Hepatocyte (in vitro differentiated cells): ENCODE results near the gene ZNF503. TPM values are rescaled to one million over a fixed set of nuclear protein-coding genes. Genes with fewer than 3 reads are reported as not detected.

Experiments used
- DNase-seq: peaks from one replicate; pipeline ENCODE4 v3.0.0-alpha.2; 2016; ENCODE audit warnings: low spot score
- H2AFZ ChIP-seq: fragments of 200-600 bp; sonication (generic); 2 replicates; pipeline ENCODE4 v1.6.0; 2016; ENCODE audit warnings: antibody characterized with exemption, mild to moderate bottlenecking
- H3K27ac ChIP-seq: fragments of 200-600 bp; sonication (generic); 2 replicates; pipeline ENCODE4 v1.5.1; 2016; ENCODE audit warnings: mild to moderate bottlenecking
- H3K27me3 ChIP-seq: fragments of 200-600 bp; sonication (generic); 2 replicates; pipeline ENCODE4 v1.6.1; 2016
- H3K36me3 ChIP-seq: fragments of 200-600 bp; sonication (generic); replicated peaks from 2 replicates; pipeline ENCODE4 v1.5.1; 2016; ENCODE audit warnings: low read depth; ENCODE audit not compliant: insufficient read depth
- H3K4me1 ChIP-seq: fragments of 200-600 bp; sonication (generic); 2 replicates; pipeline ENCODE4 v1.5.1; 2016; ENCODE audit warnings: mild to moderate bottlenecking, moderate library complexity; ENCODE audit not compliant: insufficient read depth
- H3K4me2 ChIP-seq: fragments of 200-600 bp; sonication (generic); 2 replicates; pipeline ENCODE4 v1.6.0; 2016
- H3K4me3 ChIP-seq: fragments of 200-600 bp; sonication (generic); 2 replicates; pipeline ENCODE4 v1.5.1; 2016; ENCODE audit warnings: mild to moderate bottlenecking
- H3K79me2 ChIP-seq: fragments of 200-600 bp; sonication (generic); 2 replicates; pipeline ENCODE4 v1.6.0; 2017; ENCODE audit warnings: mild to moderate bottlenecking
- H3K9me2 ChIP-seq: fragments of 200-600 bp; sonication (generic); replicated peaks from 2 replicates; pipeline ENCODE4 v1.6.0; 2017; ENCODE audit warnings: mild to moderate bottlenecking; ENCODE audit not compliant: insufficient read depth
- H3K9me3 ChIP-seq: fragments of 200-600 bp; sonication (generic); 2 replicates; pipeline ENCODE4 v1.5.1; 2016; ENCODE audit warnings: low read depth, mild to moderate bottlenecking
- H4K20me1 ChIP-seq: fragments of 200-600 bp; sonication (generic); 2 replicates; pipeline ENCODE4 v1.6.0; 2016; ENCODE audit warnings: mild to moderate bottlenecking; ENCODE audit not compliant: insufficient read depth, poor library complexity, severe bottlenecking
- CTCF ChIP-seq: fragments of 200-600 bp; sonication (generic); IDR thresholded peaks from 2 replicates; pipeline ENCODE4 v1.5.1; 2016; ENCODE audit warnings: antibody characterized with exemption, mild to moderate bottlenecking; ENCODE audit not compliant: poor library complexity
- EZH2 ChIP-seq: fragments of 200-600 bp; sonication (generic); IDR thresholded peaks from 2 replicates; pipeline ENCODE4 v1.6.1; 2016; ENCODE audit warnings: antibody characterized with exemption, mild to moderate bottlenecking, borderline replicate concordance
- EZH2phosphoT487 ChIP-seq: fragments of 200-600 bp; sonication (generic); IDR thresholded peaks from one replicate; pipeline ENCODE4 v1.6.1; 2018; ENCODE audit warnings: antibody characterized with exemption, mild to moderate bottlenecking, low read depth, moderate library complexity; ENCODE audit not compliant: unreplicated experiment, severe bottlenecking
- WGBS: methylation state at CpG from one replicate; pipeline ENCODE4 v1.1.6; 2016; ENCODE audit warnings: low lambda C conversion rate; ENCODE audit errors: missing lambda C conversion rate; 5-methylcytosine and 5-hydroxymethylcytosine counted together
- polyA plus RNA-seq: library from polyadenylated mRNA; unstranded; fragments of >200 nt; fragmentation: Nextera tagmentation; extraction: Ambion mirVana; gene quantifications from 2 replicates; pipeline ENCODE4 v1.2.1, GENCODE V29; 2016
- total RNA-seq: library from RNA; depleted of rRNA; stranded (reverse); fragments of >200 nt; gene quantifications from 2 replicates; pipeline ENCODE4 v1.2.3, GENCODE V29; 2014

ZNF503 gene
- total and polyA plus RNA-seq, 2 experiments from 2014 or later, result 14.1 to 19.6 TPM

- no peak for DNase-seq
- H3K4me3 ChIP-seq, result no peak overlapping the region
- H3K4me1 ChIP-seq, result no peaks in the 10 kb centered on the region
- TF ChIP-seq CTCF (no peak), EZH2 (no peak), EZH2phosphoT487 (no peak)
- no peaks in the 10 kb centered on the region for H4K20me1 ChIP-seq
- no peaks in the 10 kb centered on the region for H3K79me2 ChIP-seq
- H2AFZ ChIP-seq, result no peak overlapping the region
- H3K27me3 ChIP-seq, result peaks cover 3% of the 10 kb centered on the region
- no peaks in the 10 kb centered on the region for H3K9me2 ChIP-seq
- no peak overlapping the region for H3K4me2 ChIP-seq
- H3K27ac ChIP-seq, result no peak overlapping the region
- no peaks in the 10 kb centered on the region for H3K9me3 ChIP-seq
- H3K36me3 ChIP-seq, result no peaks in the 10 kb centered on the region
- 30% methylated on average over 5 of the region's 5 CpGs for WGBS
Observed at GRCh38 chr10:75417522-75417927, 16.0 kb upstream of the ZNF503 start.

- H2AFZ ChIP-seq, result no peak overlapping the region
- peaks cover 3% of the 10 kb centered on the region for H3K27me3 ChIP-seq
- H3K9me2 ChIP-seq, result no peaks in the 10 kb centered on the region
- H3K79me2 ChIP-seq, result no peaks in the 10 kb centered on the region
- H3K9me3 ChIP-seq, result no peaks in the 10 kb centered on the region
- H4K20me1 ChIP-seq, result no peaks in the 10 kb centered on the region
- no peak for DNase-seq
- TF ChIP-seq CTCF (no peak), EZH2phosphoT487 (no peak), EZH2 (no peak)
- H3K4me1 ChIP-seq, result no peaks in the 10 kb centered on the region
- no peaks in the 10 kb centered on the region for H3K36me3 ChIP-seq
- 76% methylated on average over 1 of the region's 1 CpG for WGBS
- no peak overlapping the region for H3K4me3 ChIP-seq
- no peak overlapping the region for H3K27ac ChIP-seq
- H3K4me2 ChIP-seq, result no peak overlapping the region
Observed at GRCh38 chr10:75414527-75414926, 13.0 kb upstream of the ZNF503 start.

GRCh38 chr10:75410132-75411005 is 8.8 kb upstream of the ZNF503 start:
- H3K9me2 ChIP-seq, result no peaks in the 10 kb centered on the region
- no peaks in the 10 kb centered on the region for H4K20me1 ChIP-seq
- WGBS, result 60% methylated on average over 10 of the region's 10 CpGs
- peaks cover 14% of the 10 kb centered on the region for H3K4me1 ChIP-seq
- no peaks in the 10 kb centered on the region for H3K9me3 ChIP-seq
- peaks cover 33% of the 10 kb centered on the region for H3K79me2 ChIP-seq
- H3K27ac ChIP-seq, result no peak overlapping the region
- peaks cover 3% of the 10 kb centered on the region for H3K27me3 ChIP-seq
- DNase-seq, result no peak
- TF ChIP-seq CTCF (no peak), EZH2 (no peak), EZH2phosphoT487 (no peak)
- no peak overlapping the region for H3K4me3 ChIP-seq
- no peak overlapping the region for H2AFZ ChIP-seq
- no peaks in the 10 kb centered on the region for H3K36me3 ChIP-seq
- H3K4me2 ChIP-seq, result peak overlapping the region; percentile 97
